ENCODE data around the gene FKBP1B.

FKBP1B gene

GRCh38 chr2:24065341-24065740, 15.8 kb downstream of the FKBP1B start:
- TF ChIP-seq, protein P1, sequence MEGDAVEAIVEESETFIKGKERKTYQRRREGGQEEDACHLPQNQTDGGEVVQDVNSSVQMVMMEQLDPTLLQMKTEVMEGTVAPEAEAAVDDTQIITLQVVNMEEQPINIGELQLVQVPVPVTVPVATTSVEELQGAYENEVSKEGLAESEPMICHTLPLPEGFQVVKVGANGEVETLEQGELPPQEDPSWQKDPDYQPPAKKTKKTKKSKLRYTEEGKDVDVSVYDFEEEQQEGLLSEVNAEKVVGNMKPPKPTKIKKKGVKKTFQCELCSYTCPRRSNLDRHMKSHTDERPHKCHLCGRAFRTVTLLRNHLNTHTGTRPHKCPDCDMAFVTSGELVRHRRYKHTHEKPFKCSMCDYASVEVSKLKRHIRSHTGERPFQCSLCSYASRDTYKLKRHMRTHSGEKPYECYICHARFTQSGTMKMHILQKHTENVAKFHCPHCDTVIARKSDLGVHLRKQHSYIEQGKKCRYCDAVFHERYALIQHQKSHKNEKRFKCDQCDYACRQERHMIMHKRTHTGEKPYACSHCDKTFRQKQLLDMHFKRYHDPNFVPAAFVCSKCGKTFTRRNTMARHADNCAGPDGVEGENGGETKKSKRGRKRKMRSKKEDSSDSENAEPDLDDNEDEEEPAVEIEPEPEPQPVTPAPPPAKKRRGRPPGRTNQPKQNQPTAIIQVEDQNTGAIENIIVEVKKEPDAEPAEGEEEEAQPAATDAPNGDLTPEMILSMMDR (conservative IDR thresholded peaks at IDR 0.05; ENCODE audit: control insufficient read depth, insufficient read depth, low read depth, low read length): no peak
- DNase-seq (ENCODE audit: low read depth): no peak
- no peak overlapping the region for H3K4me3 ChIP-seq (ENCODE audit: control insufficient read depth, low read depth, low read length)

DNA sequence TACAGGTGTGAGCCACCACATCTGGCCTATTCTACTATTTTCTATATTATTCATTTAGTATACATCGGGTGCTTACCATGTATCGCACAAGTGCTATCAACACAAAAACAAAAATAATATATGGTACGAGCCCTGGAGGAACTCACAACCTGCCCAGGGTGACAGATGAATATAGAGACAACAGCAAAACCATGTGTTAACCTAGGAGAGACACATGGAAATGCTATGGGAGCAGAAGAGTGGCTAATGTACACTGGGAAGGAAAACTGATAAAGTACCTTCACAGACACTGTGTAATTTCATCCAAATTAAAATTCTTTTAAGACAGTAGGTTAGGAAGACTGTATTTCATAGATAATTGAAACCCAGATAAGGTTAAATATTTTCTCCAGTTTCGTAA, 22.7 kb downstream of the FKBP1B start:
- TF ChIP-seq, protein P1 (conservative IDR thresholded peaks at IDR 0.05; ENCODE audit: control insufficient read depth, insufficient read depth, low read depth, low read length): no peak
- no peak overlapping the region for H3K4me3 ChIP-seq (ENCODE audit: control insufficient read depth, low read depth, low read length)

GRCh38 chr2:24073816-24074215, 24.3 kb downstream of the FKBP1B start:
- DNase-seq (ENCODE audit: low read depth): no peak
- TF ChIP-seq, protein P1 (conservative IDR thresholded peaks at IDR 0.05; ENCODE audit: control insufficient read depth, insufficient read depth, low read depth, low read length): no peak
- H3K4me3 ChIP-seq (ENCODE audit: control insufficient read depth, low read depth, low read length): no peak overlapping the region

More for the DNA sequence above, 22.7 kb downstream of the FKBP1B start:
- DNase-seq (ENCODE audit: low read depth): no peak

- TF ChIP-seq, protein P1 (conservative IDR thresholded peaks at IDR 0.05; ENCODE audit: control insufficient read depth, insufficient read depth, low read depth, low read length): no peak
- no peak for DNase-seq (ENCODE audit: low read depth)
- H3K4me3 ChIP-seq (ENCODE audit: control insufficient read depth, low read depth, low read length): peak overlapping the region; percentile 99
These were observed 25.7 kb downstream of the FKBP1B start for GRCh38 chr2:24075259-24075658.

GRCh38 chr2:24075915-24076848, 26.6 kb downstream of the FKBP1B start, which contains the start of gene SF3B6:
Gene SF3B6, minus strand, starts transcription at chr2:24076326. Its CDS starts 97 bp downstream, at chr2:24076229.
- peak; percentile 98 for DNase-seq (ENCODE audit: low read depth)
- TF ChIP-seq, protein P1 (conservative IDR thresholded peaks at IDR 0.05; ENCODE audit: control insufficient read depth, insufficient read depth, low read depth, low read length): no peak
- peak within 1 kb of the TSS; percentile 99 for H3K4me3 ChIP-seq (ENCODE audit: control insufficient read depth, low read depth, low read length)

DNA sequence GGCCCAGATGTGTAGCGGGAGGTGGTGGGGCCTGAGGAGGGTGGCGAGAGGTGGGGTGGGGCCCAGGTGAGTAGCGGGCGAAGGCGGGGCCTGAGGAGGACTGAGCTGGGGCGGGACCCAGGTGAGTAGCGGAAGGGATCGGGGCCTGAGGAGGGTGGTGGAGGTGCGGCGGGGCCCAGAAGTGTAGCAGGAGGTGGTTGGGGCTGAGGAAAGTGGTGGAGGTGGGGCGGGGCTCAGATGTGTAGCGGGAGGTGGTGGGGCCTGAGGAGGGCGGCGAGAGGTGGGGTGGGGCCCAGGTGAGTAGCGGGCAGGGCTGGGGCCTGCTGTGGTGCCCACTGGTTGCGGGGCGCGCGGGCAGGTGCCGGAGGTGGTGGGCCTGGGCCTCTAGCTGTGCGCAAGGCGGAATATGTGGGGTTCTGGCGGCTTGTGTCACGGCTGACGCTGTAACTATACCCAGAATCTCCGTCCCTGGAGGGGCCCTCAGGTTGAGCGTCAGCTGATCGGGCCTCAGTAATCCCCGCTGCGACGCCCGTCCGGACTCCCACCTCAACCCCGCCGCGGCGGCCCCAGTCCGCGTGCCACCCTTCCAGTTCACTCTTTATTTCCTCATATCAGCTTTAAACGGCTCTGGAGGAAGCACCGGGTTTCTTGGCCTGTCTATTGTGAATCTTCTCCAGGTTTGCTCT, 27.5 kb downstream of the FKBP1B start:
- DNase-seq (ENCODE audit: low read depth): peak; percentile 13
- TF ChIP-seq, protein P1 (conservative IDR thresholded peaks at IDR 0.05; ENCODE audit: control insufficient read depth, insufficient read depth, low read depth, low read length): no peak

More for the DNA sequence above, 27.5 kb downstream of the FKBP1B start:
- H3K4me3 ChIP-seq (ENCODE audit: control insufficient read depth, low read depth, low read length): peak overlapping the region; percentile 99

Data from fibroblast of mammary gland (primary cell).